Esophagus squamous epithelium (tissue), 4 donors: Measurements from ENCODE around the gene MYOG.

Experiments
- POLR2A ChIP-seq, 4 donors: fragments of 450-650 bp; IDR thresholded peaks; one replicate each; pipeline ENCODE4 v1.6.1; 2017; ENCODE audit warnings: antibody characterized with exemption in 4 of 4, mild to moderate bottlenecking in 4 of 4, moderate library complexity in 3 of 4
- TF ChIP-seq, protein P1 (sequence below), 6 experiments: fragments of 450-650 bp in 4 of 6; fragments of 200-600 bp in 2 of 6; sonication (generic) in 2 of 6; IDR thresholded peaks; one replicate each; pipeline ENCODE4 v1.5.1; 2016 to 2019; ENCODE audit warnings: antibody characterized with exemption in 6 of 6, mild to moderate bottlenecking in 4 of 6, moderate library complexity in 4 of 6

DNA sequence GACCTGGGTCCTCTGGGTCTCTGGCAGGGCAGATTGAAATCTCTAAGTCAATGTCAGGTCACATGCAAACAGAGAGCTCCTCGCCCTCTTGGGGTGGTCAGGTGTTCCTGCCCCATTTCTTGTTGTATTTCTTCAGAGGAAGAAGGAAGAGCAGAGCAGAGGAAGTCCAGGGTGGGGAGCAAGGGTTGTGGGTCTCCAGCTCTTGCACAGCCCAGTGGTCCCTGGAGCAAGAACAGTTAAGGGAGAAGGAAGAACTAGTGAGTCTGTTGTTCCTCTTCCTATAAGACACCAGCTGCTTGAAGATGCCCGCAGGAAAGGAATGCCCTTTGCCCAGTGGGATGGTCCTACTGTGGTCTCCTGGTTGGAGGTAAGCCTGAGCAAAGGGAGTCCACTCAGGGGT, 26.3 kb downstream of the MYOG start:
- TF ChIP-seq, protein P1, sequence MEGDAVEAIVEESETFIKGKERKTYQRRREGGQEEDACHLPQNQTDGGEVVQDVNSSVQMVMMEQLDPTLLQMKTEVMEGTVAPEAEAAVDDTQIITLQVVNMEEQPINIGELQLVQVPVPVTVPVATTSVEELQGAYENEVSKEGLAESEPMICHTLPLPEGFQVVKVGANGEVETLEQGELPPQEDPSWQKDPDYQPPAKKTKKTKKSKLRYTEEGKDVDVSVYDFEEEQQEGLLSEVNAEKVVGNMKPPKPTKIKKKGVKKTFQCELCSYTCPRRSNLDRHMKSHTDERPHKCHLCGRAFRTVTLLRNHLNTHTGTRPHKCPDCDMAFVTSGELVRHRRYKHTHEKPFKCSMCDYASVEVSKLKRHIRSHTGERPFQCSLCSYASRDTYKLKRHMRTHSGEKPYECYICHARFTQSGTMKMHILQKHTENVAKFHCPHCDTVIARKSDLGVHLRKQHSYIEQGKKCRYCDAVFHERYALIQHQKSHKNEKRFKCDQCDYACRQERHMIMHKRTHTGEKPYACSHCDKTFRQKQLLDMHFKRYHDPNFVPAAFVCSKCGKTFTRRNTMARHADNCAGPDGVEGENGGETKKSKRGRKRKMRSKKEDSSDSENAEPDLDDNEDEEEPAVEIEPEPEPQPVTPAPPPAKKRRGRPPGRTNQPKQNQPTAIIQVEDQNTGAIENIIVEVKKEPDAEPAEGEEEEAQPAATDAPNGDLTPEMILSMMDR (IDR thresholded peaks at IDR 0.05), result no peak
- no peak for TF ChIP-seq POLR2A (IDR thresholded peaks at IDR 0.05)
